Activated T-cell treated with anti-CD3 and anti-CD28 coated beads for 4 hours (primary cell): Measurements from ENCODE around the gene BRPF3.

Experiments
- DNase-seq: peaks from one replicate; pipeline ENCODE4 v3.0.0-alpha.2; 2020

The BRPF3 gene

GRCh38 chr6:36272234-36272633 lies 75.7 kb downstream of the BRPF3 start:
- DNase-seq: no peak

- DNase-seq: no peak
Observed at GRCh38 chr6:36273067-36273466, 76.5 kb downstream of the BRPF3 start.

DNA sequence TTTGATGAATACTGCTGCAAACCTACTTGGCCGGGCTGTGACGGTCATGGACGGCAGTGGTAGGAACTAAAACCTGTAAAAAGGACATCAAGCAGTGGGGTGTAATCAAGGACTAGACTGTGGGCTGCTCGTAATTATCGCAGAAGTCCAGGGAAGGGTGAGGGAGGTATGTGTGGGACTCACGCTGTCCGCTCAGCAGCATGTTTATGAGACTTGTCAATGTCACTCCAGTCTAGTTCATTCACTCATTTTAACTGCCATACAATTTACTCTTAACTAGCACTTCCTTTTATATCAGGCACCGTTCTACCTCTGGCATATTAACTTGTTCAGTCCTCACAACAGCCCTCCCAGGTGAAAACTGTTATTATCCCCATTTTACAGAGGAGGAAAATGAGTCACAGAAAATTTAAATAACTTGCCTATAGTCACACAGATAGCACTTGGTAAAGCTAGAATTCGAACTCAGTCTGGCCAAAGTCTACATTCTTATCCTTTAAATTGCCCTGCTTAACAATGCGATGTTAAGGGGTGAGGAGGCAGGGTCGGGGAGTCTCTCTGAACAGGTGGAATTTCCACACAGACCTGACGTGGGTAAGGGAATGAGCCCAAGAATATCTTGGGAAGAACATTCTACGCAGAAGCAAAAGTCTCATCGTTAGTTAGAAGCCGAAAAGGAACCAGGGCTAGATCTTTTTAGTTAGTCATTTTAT lies 77.4 kb downstream of the BRPF3 start:
- no peak for DNase-seq

DNA sequence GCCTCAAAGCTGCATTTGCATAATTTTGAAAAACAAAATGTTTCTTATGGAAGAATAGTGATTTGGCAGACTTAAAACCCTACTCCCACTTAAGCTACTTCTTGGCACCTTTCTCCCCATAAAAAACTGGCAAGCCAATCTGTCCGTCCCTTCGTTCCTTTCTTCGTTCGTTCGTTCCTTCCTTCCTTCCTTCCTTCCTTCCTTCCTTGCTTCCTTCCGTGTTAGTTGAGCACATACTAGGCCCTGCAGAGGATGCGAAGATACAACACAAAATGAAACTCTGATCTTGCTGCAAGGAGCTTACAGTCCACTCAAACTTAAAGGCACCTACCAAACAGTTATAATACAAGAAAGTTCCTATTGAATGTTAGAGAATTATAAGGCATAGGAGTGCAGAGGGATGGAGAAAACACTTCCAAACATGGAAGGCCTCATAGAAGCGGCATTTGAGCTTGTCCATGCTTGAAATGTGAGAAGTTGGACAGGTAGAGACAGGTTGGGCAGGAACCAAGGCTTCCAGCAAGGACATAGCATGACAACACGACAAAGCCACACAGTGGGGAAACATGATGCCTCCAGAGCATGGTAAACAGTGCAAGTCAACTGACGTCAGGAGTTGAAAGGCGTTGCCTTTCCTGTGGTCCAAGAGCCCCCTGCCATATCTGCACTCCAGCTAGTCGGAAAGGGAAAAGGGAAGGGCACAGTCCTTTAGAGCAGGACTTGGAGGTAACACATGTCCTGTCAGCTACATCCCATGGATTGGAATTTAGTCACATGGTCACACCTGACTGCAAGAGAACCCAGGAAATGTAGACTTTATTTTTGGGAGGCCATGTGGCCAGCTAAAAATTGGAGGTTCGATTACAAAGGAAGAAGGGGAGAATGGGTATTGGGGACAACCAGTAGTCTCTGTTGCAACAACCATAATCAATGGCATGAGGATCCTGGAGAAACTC lies 80.3 kb downstream of the BRPF3 start:
- DNase-seq: no peak

GRCh38 chr6:36277946-36278470 lies 81.5 kb downstream of the BRPF3 start:
- DNase-seq: no peak

GRCh38 chr6:36280467-36280866 lies 83.9 kb downstream of the BRPF3 start:
- DNase-seq: no peak

DNA sequence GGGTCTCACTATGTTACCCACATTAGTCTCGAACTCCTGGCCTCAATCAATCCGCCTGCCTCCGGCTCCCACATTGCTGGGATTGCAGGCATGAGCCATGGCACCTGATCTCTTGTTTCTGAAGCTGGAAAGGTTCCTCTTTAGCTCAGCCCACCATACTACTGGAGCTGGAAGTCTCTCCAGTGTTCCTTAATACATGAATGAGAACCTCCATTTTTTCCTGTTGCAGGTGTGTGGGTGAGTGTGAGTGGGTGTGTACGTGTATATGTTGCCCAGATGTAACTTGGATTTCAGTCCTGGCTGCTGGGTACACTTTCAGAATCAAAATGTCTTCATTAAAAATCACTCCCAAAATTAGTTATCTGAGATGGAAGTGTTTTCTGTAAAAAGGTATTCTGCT lies 84.4 kb downstream of the BRPF3 start:
- DNase-seq: no peak
